Measurements from ENCODE around the gene ADCY5. TPM values are rescaled to one million over a fixed set of nuclear protein-coding genes. Genes with fewer than 3 reads are reported as not detected.

ADCY5 gene
- total RNA-seq, 1 experiment from 2014 or later = not detected

DNA sequence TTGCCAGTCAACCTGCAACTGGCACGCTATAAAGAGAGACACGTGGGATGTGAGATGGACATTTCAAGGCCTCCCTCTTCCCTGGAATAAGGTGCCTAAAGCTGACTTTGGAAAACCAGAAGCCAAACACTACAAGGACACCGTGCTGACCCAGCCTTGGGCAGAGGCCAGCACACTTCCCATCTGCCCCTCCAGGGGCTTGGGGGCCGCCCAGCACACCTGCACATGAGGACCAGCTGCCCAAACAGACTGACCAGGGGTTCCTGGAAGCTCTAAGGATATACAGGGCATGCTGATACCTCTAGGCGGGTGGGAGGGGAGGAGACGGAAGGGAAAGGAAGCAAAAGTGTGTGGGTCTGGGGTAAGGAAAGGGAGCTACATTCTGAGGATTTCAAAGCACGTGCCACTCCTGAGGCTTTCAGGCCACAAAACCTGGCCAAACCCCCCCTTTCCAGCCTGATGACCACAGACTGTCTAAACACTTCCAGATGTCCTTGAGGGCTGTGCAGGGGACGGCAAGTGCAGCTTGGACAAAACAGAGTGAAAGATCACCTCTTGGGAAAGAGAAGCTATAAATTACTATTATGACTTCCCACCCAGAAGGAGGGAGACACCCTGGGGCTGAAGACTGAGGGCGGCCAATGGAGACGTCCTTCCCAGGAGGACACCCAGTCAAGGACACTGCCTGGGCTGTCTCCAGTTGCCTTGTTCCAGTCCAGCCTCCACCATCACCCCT is 57.9 kb downstream of the ADCY5 start:
- DNase-seq (ENCODE audit: extremely low read depth, low read depth) = no peak

DNA sequence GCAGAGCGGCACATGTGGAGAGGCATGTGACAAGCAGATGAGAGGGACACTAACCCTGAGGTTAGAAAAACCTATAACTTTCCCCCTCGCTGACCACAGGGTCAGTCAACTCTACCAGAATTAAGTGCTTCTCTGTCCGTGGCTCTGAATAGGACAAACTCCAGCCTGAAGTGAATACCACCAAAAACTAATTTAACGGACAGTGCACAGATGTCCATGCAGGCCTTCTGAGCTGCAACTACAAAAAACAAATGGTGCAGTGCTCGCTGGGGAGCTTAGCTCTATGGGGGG is 59.3 kb downstream of the ADCY5 start:
- DNase-seq (ENCODE audit: extremely low read depth, low read depth) = no peak

DNA sequence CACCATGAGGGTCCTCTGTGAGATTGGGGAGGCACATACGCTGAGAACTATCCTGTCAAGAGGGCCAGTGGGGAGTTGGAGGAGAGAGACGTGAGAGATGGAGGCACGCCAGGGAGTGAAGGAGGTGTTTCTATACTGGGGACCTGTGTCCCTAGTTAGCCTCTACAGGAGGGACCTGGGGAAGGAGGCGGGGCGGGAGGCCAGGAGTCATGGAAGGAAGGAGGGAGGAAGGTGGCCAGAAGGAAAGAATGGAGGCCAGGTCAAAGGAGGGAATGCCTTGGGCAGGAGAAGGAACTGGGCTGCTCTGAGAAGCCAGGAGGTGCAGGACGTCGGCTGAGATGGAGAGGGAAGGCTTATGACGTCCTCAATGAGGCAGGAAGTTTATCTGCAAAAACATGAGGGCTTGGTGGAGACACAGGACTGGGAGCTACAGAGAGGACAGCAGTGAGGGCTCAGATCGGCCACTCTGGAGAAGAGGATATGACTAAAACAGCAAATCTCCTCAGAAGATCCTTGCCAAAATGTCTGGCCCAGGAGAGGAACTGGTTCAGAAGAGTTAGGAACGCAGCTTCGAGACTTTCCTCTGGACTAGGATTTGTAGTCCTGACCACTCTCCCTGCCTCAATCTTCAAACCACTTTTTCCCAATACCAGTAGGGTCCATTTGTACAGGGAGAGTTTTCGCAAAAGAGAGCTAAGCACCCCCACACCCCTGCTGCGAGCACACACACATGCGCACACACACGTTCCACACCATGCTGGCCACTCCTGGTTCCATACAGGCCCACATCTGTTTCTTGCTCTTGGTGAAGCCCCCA is 59.9 kb downstream of the ADCY5 start:
- no peak for DNase-seq (ENCODE audit: extremely low read depth, low read depth)

DNA sequence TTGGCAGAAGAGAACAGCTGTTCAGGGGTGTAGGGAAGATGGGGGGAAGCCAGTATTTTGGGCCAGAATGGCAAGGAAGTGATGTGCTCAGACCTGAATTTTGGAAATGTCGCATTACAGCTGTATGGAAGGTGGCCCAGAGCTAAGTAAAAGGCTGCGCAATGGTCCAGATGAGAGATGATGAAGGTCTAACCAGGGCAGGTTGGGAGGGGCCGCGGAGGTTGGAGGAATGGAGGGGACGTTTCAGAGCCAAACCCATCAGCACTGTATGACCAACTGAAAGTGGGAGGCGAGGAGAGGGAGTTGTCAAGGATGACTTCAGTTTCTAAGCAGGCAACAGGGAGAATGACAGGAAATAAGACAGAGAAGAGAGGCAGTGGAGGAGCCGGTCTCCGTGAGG is 60.8 kb downstream of the ADCY5 start:
- no peak for DNase-seq (ENCODE audit: extremely low read depth, low read depth)

DNA sequence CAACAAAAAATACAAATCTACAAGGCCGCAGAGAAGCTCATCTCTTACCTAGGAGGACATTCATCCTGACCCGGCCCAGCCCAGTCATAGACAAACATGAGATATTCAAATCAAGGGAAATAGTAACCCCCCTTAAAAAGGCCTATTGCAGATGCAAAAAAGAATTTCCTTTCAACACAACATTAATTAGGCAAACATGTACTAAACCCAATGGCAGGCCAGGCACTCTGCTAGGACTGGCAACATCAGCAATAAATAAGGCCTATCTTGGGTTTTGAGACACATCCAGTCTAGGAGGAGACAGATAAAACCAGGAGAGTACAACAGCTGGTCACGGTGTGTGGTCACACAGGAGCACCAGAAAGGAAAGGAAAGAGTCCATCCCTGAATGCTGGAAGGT is 61.4 kb downstream of the ADCY5 start:
- no peak for DNase-seq (ENCODE audit: extremely low read depth, low read depth)

DNA sequence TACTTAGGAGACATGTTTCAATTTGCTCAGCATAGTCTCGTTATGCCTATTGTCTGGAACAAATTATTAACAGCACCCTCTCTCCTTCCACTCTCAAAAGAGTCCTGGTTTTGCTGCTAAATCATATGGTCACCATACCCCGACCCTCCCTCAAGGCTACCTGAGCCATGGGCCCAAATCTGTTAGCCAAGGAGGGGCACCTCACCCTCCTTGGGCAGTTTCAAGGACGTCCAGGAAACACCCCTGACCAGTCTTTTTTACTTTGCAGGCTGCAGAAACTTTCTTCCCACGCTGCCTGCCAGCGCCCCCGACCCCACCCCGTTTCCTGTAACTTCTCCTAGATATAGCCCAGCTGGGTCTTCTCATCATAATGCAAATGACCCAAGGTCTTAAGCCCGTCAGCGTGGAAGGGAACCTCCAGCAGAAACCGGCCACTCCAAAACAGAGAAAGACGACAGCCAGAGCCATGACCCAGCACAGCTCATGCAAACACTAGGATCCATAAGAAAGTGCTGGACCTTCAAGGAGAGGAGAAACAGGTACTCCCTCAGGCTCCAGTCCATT is 62.3 kb downstream of the ADCY5 start:
- no peak for DNase-seq (ENCODE audit: extremely low read depth, low read depth)

DNA sequence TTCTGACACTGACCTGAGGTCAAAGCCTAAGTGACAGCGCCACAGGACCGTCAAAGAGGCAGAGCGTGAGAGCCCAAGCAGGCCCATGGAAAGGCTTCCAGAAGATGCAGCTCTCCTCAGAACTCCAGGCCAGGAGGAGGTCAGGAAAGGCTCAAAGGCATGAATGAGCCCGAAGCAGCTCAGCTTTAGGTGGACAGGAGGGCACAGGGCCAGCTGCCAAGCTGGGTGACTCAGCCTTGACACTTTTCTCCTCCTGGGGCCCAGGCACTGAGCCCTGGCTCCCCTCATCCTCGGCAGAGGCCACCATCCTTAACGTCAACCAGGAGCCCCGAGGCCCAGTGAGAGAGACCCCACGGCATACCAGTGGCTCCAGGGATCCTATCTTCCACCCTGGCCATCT is 62.9 kb downstream of the ADCY5 start:
- no peak for DNase-seq (ENCODE audit: extremely low read depth, low read depth)

DNA sequence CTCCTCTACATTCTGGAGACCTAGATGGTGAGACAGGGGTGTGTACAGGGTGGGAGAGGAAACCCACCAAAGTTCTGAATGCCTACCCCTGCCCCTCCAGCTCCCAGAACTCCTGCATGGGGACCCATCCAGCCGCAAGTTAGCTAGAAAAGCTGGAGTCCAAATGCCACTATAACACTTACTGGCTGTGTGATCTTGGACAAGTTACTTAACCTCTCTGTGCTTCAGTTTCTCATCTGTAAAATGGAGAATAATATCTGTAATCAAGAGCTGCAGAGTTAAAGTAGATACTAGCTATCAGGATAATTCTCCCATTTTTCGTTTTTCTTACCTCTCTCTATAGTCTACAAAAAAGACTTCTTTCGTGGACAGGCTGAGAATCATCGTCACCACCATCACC is 63.4 kb downstream of the ADCY5 start:
- no peak for DNase-seq (ENCODE audit: extremely low read depth, low read depth)

DNA sequence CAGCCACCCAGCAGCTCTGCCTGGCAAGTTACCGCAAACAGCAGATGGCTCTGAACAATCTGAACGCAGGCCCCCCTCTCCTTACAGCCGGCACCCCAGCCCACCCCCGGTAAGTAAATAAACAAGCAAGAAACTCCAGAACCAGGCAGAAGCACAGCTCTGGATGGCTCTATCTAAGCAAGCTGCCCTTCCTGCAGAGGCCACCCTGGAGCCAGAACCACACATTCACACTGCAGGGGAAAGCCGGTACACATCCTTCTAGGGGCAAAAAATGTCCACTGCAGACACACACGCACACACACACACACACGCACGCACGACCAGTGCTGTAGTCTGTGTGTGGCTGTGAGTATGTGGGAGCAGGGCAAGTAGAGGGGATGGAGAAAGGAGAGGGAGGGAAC is 63.9 kb downstream of the ADCY5 start:
- DNase-seq (ENCODE audit: extremely low read depth, low read depth) = no peak

DNA sequence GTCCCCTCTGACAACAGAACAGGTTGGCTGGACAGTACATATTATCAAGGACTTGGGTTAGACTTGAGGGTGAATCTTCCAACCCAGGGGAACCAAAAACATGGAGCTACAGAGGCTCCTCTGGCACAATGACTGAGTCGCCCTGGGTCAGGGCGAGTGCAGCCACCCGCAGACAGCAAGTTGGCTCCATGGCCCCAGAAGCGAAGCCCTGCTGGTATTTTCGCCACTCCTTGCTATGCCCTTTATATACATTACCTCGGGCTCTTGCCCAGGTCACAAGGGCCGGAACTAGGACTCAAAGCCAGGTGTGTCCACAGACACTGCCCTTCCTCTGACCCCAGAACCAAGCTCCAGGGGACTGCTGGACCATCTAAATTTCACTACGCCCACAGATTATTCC is 64.6 kb downstream of the ADCY5 start:
- DNase-seq (ENCODE audit: extremely low read depth, low read depth) = no peak

DNA sequence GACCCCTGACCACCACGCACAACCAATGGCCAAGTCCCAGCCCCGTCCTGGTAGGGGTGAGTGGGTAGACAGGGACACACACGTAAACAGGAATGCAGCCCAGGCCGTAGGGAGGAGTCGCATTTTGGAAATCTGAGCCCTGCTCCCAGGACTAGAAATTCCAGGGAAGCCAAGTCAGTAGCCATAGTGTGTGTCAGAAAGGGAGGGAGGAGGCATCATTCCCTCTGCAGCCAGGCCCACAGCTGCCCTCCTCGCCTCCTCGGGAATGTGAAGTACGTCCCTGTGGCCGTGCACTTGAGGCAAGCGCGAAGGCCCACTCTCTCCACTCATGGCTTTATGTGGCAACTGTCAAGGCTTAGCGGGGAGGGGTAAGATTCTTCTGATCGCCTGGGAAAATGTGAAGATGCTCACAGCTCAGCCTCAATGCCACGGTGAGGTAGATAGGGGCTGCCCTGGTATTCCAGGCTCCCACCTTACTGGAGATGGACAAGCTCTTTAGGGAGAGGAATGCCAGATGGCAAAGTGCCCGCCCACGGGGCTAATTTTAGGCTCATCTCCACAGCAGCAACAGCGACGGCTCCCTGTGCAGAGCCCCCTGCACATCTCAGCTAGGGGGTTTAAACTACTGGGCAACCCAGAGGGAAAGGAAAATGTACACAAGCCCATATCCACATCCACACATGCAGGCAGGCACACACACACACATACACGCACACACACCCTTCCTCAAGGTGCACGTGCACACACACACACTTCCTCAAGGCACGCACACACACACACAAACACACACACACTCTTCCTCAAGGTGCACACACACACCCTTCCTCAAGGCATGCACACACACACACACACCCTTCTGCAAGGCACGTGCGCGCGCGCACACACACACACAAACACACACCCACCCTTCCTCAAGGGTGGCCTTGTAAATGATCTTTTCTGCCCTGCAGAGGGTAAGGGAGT is 65.5 kb downstream of the ADCY5 start:
- DNase-seq (ENCODE audit: extremely low read depth, low read depth) = no peak

DNA sequence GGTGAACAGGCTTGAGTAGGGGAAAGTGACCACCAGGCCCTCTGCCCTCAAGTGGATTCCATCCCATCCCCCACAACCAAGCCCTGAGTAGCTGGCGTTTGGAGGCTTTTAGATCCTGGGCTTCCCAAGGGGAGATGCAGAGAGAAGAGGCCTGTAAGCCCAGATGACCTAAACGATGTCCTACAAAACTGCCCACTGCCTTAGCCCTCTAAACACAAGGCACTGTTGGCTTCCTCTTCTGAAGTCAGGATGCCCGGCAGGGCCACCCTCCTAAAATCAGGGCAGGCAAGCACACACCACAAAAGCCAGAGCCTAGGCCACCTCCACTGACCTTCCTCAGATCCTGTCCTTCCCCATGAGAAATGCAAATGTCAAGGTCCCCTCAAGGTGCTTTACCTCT is 68.6 kb downstream of the ADCY5 start:
- DNase-seq (ENCODE audit: extremely low read depth, low read depth) = no peak

DNA sequence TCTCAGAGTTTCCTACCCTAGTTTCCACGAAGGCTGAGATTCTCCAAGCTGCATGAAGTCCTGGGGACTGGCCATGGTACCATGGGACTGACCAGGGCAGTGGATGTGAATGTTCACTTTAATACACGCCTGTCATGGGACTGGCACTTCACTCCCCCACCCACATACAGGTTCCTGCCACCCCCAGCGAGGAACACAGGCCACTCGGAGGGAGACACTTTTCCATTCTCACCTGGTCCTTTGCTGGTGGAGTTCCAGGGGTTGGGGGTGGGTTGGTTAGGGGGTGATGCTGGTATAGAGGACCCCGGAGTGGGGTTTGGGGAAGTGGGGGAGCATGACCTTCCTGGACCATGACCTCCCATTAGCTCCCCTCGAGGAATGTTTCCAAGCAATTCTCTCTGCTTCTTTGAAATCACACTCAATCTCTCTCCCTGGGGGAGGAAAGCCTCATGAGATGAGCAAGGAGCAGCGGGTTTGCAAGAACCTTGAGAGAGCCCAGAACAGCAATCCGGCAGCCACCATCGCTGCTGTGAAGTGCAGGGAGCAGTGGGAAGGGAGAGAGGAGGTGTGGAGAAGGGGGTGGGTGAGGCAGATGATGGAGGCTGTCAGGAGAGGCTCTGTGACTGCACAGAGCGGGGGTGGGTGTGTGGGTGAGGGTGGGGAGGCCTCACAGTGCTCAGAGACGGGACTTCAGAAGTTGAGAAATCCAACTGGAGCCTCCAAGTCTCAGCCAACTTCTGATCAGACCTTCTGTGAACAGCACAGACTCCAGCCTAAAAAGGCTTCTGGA is 69.7 kb downstream of the ADCY5 start:
- no peak for DNase-seq (ENCODE audit: extremely low read depth, low read depth)

DNA sequence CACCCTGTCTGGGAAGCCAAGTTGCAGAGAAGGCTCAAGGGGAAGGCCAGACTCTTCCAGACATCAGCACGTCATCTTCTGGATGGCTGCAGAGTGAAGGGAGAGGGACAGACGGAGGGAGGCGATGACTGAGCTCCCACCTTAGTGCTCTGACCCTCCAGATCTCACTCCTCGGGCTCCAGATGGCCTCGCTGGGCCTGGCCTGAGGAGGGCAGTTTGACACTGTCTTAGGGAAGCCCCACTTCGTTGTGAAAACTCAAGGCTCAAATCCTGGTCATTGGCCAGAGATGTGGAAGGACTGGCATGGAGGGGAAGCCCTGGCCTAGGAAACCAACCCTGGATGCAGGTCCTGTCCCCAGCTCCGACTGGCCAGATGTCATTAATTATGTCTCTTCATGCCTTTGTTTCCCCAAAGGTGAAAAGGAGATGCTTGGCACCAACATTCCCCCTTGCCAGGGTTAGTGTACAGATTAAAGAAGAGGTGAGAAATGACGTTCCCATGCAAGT is 70.4 kb downstream of the ADCY5 start:
- DNase-seq (ENCODE audit: extremely low read depth, low read depth) = no peak

DNA sequence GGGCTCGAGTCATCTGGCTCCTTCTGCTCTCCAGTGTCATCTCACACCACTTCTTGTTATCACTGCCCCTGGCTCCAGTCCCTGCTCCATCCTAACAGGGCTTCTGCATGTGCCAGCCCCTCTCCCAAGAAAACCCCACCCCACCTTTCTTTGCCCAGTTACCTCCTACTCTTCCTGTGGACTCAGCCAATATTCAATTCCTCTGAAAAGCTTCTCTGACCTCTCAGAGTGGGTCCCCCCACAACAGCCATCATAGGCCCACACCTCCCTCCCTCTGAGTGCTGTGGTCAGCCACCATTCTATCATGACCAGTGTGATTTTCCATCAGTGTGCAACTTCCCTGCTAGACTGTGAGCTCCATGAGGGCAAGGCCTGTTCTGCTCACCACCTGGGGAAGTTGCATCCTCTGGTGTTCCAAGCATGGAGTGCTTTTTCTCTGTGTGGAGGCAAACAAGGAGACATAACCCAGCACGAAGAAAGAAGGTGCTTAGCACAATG is 71.6 kb downstream of the ADCY5 start:
- DNase-seq (ENCODE audit: extremely low read depth, low read depth) = no peak

DNA sequence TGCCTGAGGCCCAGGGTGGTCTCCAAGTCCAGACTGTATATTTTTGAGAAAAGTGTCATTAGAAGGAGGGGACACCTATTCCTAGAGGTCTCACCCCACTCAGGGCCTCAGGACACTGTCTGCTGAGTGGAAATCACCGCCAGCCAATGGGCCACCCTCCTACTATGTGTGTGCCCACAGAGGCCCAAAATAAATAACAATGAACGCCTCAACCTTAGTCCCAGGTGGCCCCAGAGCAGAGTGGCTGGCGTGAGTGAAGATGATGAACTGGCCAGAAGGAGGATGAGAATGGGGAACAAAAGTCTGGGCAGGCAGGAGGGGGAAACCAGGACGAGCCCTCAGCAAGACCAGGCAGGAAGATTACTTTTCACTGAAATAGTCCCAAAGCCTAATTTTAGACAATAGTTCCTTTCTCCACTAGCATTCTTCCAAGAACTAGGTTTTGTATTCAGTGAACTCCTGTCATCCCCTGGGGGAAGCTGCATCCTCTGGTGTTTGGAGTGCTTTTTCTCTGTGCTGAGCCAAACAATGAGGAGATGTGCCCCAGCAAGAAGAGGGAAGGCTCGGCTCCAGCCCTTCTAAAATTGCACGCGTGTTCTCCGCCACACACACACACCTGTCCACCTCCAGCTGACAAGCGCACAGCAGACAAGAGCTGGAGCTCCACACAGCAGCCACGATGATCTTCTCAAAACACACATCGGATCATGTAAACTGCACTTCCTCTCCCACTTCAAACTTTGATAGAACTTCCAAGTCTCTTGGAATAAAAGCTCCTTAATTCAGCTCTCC is 72.2 kb downstream of the ADCY5 start:
- DNase-seq (ENCODE audit: extremely low read depth, low read depth) = no peak

DNA sequence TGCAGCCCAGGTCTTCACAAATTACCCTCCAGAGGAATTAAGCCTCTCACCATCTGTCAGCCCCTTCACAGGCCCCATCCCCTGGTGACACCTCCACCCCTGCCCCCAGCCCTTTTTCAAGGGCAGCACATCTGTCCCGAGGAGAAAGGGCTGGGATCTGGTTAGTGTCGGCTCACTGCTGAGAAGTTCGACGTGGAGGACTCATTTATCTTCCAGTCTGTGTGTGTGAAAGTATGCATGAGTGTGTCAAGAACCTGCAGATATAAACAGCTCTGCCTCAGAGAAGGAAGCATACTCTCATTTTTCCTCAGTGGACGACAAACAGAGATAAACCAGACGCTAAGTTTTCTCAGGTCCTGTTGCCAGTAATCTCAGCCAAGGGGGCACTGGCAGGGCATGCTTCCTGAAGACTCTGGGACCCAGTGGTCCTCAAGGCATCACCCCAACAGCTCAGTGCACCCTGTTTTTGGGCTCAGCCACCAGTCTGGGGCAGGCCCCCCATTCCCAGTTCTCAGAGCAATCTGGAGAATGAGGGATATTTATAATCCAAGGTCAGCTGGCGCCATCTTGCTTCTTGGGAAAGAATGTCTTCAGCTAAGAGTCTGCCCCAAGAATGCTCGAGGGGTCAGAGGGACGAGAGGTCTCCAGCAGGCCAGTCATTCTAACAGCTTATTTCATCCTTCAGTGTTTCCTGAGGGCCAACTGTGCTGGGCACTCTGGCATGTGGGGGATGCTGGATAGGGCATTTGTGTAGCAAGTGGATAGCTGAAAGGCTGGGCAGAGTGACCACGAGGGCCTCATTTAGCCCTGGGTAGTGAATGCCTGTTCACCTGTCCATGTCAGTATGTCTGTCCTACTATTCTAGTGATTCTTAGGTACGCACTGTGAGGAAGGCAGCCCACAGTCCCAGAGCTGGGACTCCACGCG is 73.6 kb downstream of the ADCY5 start:
- DNase-seq (ENCODE audit: extremely low read depth, low read depth) = no peak

DNA sequence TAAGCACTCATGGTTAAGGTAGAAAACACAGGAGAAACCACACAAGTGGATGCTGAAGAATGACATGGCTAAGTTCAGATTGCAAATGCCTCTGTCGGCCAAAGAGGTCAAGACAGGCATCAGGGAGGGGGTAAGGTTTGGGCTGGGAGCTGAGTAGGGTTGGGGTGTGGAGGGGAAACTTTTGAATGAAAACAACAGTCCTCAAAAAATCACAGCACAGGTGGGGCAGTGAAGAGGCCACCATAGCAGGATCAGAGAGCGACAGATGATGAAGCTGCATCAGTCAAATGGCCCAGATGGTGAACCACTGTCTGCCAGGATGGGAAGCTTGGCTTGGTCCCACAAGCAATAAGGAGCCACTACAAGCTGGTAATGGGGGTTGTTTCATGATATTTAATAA is 74.9 kb downstream of the ADCY5 start:
- no peak for DNase-seq (ENCODE audit: extremely low read depth, low read depth)

Measured in NCI-H460 (cell line).